Esophagus muscularis mucosa (tissue), 3 donors: ENCODE measurements around the gene COBL.

Experiments
- CTCF ChIP-seq, 3 experiments: fragments of 200-600 bp in 2 of 3; fragments of 450-650 bp in 1 of 3; sonication (generic) in 2 of 3; IDR thresholded peaks; one replicate each; pipeline ENCODE4 v1.5.1; 2017 to 2019; ENCODE audit warnings: antibody characterized with exemption in 3 of 3, mild to moderate bottlenecking in 2 of 3, moderate library complexity in 1 of 3
- POLR2A ChIP-seq: fragments of 450-650 bp; IDR thresholded peaks from one replicate; pipeline ENCODE4 v1.6.1; 2017; ENCODE audit warnings: antibody characterized with exemption, moderate library complexity, mild to moderate bottlenecking, low read depth
- POLR2AphosphoS5 ChIP-seq, 2 donors: sonication (generic); formaldehyde crosslinking; IDR thresholded peaks; one replicate each; pipeline ENCODE4 v1.6.1; 2017; ENCODE audit warnings: antibody characterized with exemption in 2 of 2

GRCh38 chr7:51307651-51308210 lies 8.9 kb downstream of the COBL start:
- TF ChIP-seq POLR2A (no peak), CTCF (IDR thresholded peaks at IDR 0.05) (no peak), POLR2AphosphoS5 (IDR thresholded peaks at IDR 0.05) (no peak)
